Measurements from ENCODE around the gene PKM. TPM values are rescaled to one million over a fixed set of nuclear protein-coding genes. Genes with fewer than 3 reads are reported as not detected.
A peak's percentile ranks its signal among the peaks of the same experiment; 100 is the strongest.

Gene PKM
- total RNA-seq (1,000 to 10,000 TPM in 6 of 9 donors, 100 to 1,000 TPM in 3; 396 to 1,257 (median 1,069) TPM), polyA plus RNA-seq (1,000 to 10,000 TPM in 1 of 3 donors, 100 to 1,000 TPM in 2; 520 to 1,308 (median 545) TPM)
- long read RNA-seq, donor 1, transcript PKM-212 (3 exons, 3,016 nt): minor isoform, 7 of 238 reads
- long read RNA-seq, donor 1, transcript PKM-202 (11 exons, 2,318 nt): major isoform, 96 of 238 reads
- long read RNA-seq, donor 1, transcript PKM-214 (2 exons, 2,301 nt): minor isoform, 5 of 238 reads
- long read RNA-seq, donor 1, partial matches to known transcripts: 106 of 238 reads
- long read RNA-seq, donor 1, other reads (novel, unspliced or antisense): 18 of 238 reads
- long read RNA-seq, donor 2, transcript PKM-202 (11 exons, 2,318 nt): major isoform, 54 of 138 reads
- long read RNA-seq, donor 2, transcript PKM-208 (3 exons, 699 nt): minor isoform, 6 of 138 reads
- long read RNA-seq, donor 2, partial matches to known transcripts: 51 of 138 reads
- long read RNA-seq, donor 2, other reads (novel, unspliced or antisense): 17 of 138 reads
- long read RNA-seq, donor 3, transcript PKM-202 (11 exons, 2,318 nt): major isoform, 108 of 187 reads
- long read RNA-seq, donor 3, partial matches to known transcripts: 38 of 187 reads
- long read RNA-seq, donor 3, other reads (novel, unspliced or antisense): 29 of 187 reads
- long read RNA-seq, donor 4, transcript PKM-214 (2 exons, 2,301 nt): minor isoform, 5 of 498 reads
- long read RNA-seq, donor 4, transcript PKM-202 (11 exons, 2,318 nt): major isoform, 425 of 498 reads
- long read RNA-seq, donor 4, partial matches to known transcripts: 27 of 498 reads
- long read RNA-seq, donor 4, other reads (novel, unspliced or antisense): 37 of 498 reads
- long read RNA-seq, donor 5, transcript PKM-214 (2 exons, 2,301 nt): minor isoform, 11 of 3,292 reads
- long read RNA-seq, donor 5, transcript PKM-202 (11 exons, 2,318 nt): major isoform, 2,970 of 3,292 reads
- long read RNA-seq, donor 5, transcript PKM-212 (3 exons, 3,016 nt): minor isoform, 25 of 3,292 reads
- long read RNA-seq, donor 5, partial matches to known transcripts: 86 of 3,292 reads
- long read RNA-seq, donor 5, other reads (novel, unspliced or antisense): 200 of 3,292 reads
- long read RNA-seq, donor 6, transcript PKM-202 (11 exons, 2,318 nt): major isoform, 518 of 620 reads
- long read RNA-seq, donor 6, partial matches to known transcripts: 19 of 620 reads
- long read RNA-seq, donor 6, other reads (novel, unspliced or antisense): 76 of 620 reads
- long read RNA-seq, donor 7, transcript PKM-214 (2 exons, 2,301 nt): minor isoform, 14 of 70 reads
- long read RNA-seq, donor 7, transcript PKM-202 (11 exons, 2,318 nt): major isoform, 31 of 70 reads
- long read RNA-seq, donor 7, partial matches to known transcripts: 19 of 70 reads
- long read RNA-seq, donor 7, other reads (novel, unspliced or antisense): 0 of 70 reads
- long read RNA-seq, donor 8, transcript PKM-212 (3 exons, 3,016 nt): minor isoform, 10 of 324 reads
- long read RNA-seq, donor 8, transcript PKM-202 (11 exons, 2,318 nt): major isoform, 121 of 324 reads
- long read RNA-seq, donor 8, transcript PKM-214 (2 exons, 2,301 nt): minor isoform, 9 of 324 reads
- long read RNA-seq, donor 8, partial matches to known transcripts: 153 of 324 reads
- long read RNA-seq, donor 8, other reads (novel, unspliced or antisense): 24 of 324 reads
- long read RNA-seq, donor 9, transcript PKM-202 (11 exons, 2,318 nt): major isoform, 49 of 132 reads
- long read RNA-seq, donor 9, transcript PKM-212 (3 exons, 3,016 nt): minor isoform, 5 of 132 reads
- long read RNA-seq, donor 9, partial matches to known transcripts: 54 of 132 reads
- long read RNA-seq, donor 9, other reads (novel, unspliced or antisense): 13 of 132 reads
- long read RNA-seq, donor 10, transcript PKM-212 (3 exons, 3,016 nt): minor isoform, 5 of 187 reads
- long read RNA-seq, donor 10, transcript PKM-202 (11 exons, 2,318 nt): major isoform, 55 of 187 reads
- long read RNA-seq, donor 10, transcript PKM-214 (2 exons, 2,301 nt): minor isoform, 5 of 187 reads
- long read RNA-seq, donor 10, partial matches to known transcripts: 118 of 187 reads
- long read RNA-seq, donor 10, other reads (novel, unspliced or antisense): 0 of 187 reads

GRCh38 chr15:72231066-72231832 is at the start of gene PKM:
Gene PKM, minus strand, starts transcription at chr15:72231190. Its CDS starts 12,093 bp downstream, at chr15:72219097.
- Histone ChIP-seq H3K36me3 (replicated peaks in 1 of 2) (no peaks in the 10 kb centered on the region), H3K27me3 (no peaks in the 10 kb centered on the region), H3K27ac (peak within 1 kb of the TSS; percentile 90 to 99 (median 94)), H3K4me3 (peak within 1 kb of the TSS; percentile 70 to 90 (median 74)), H3K4me1 (replicated peaks in 1 of 2) (peaks cover 36 to 42% of the 10 kb centered on the region in 2 donors), H3K9me3 (replicated peaks in 1 of 3) (no peaks in the 10 kb centered on the region)
- 0 to 1% (median 0%) methylated on average over 13 to 67 of the region's 67 CpGs for WGBS, 4 donors
- TF ChIP-seq CTCF (IDR thresholded peaks at IDR 0.05) (peak in 1 of 6 experiments; percentile 5), POLR2A (IDR thresholded peaks at IDR 0.05) (peak; percentile 98 to 99)
- DNase-seq: peak; percentile 97 to 99 (median 98)
- intact Hi-C loops (cut with DNase I): loop anchor here in 1 of 2 donors (5.0 kb wide), 1 partner anchor 34 kb away; the partner anchor contains the start of gene GRAMD2A

GRCh38 chr15:72280751-72281150 is 49.8 kb upstream of the PKM start:
- TF ChIP-seq POLR2A (IDR thresholded peaks at IDR 0.05): no peak
- TF ChIP-seq CTCF (IDR thresholded peaks at IDR 0.05): no peak
- Histone ChIP-seq H3K27ac (no peak overlapping the region), H3K36me3 (replicated peaks in 1 of 2) (no peaks in the 10 kb centered on the region), H3K9me3 (replicated peaks in 1 of 3) (no peaks in the 10 kb centered on the region), H3K4me1 (replicated peaks in 1 of 2) (peaks cover 0 to 8% of the 10 kb centered on the region in 2 donors), H3K27me3 (no peaks in the 10 kb centered on the region), H3K4me3 (no peak overlapping the region)
- no peak for DNase-seq
- 72 to 90% (median 86%) methylated on average over 2 of the region's 2 CpGs for WGBS, 4 donors
- intact Hi-C loops (cut with DNase I): no loop called here

- intact Hi-C loops (cut with DNase I): no loop called here
- Histone ChIP-seq H3K4me3 (no peak overlapping the region), H3K4me1 (replicated peaks in 1 of 2) (peaks cover 0 to 8% of the 10 kb centered on the region in 2 donors), H3K27ac (no peak overlapping the region), H3K36me3 (replicated peaks in 1 of 2) (no peaks in the 10 kb centered on the region), H3K27me3 (no peaks in the 10 kb centered on the region), H3K9me3 (replicated peaks in 1 of 3) (no peaks in the 10 kb centered on the region)
- 83 to 96% (median 90%) methylated on average over 1 of the region's 1 CpG for WGBS, 4 donors
- no peak for DNase-seq
- TF ChIP-seq CTCF (IDR thresholded peaks at IDR 0.05) (no peak), POLR2A (IDR thresholded peaks at IDR 0.05) (no peak)
Measured at GRCh38 chr15:72278737-72279136, 47.7 kb upstream of the PKM start.

All from adrenal gland (tissue), 19 donors.